H1 (cell line): ENCODE results near the gene SULT2B1. TPM values are rescaled to one million over a fixed set of nuclear protein-coding genes. Genes with fewer than 3 reads are reported as not detected.

Experiments used
- CTCF ChIA-PET: fragments of 300-600 bp; sonication (Branson Sonifier 250); formaldehyde crosslinking; loops from one replicate; lab custom pipeline; 2021; ENCODE audit not compliant: partially characterized antibody; lab: Charles Lee
- POLR2A ChIA-PET: fragments of 300-600 bp; sonication (Branson Sonifier 250); formaldehyde crosslinking; loops from one replicate; lab custom pipeline; 2021; ENCODE audit warnings: inconsistent platforms; ENCODE audit not compliant: partially characterized antibody; lab: Charles Lee
- DNase-seq, 2 experiments: peaks; one replicate each; pipeline versions ENCODE4 v3.0.0 to v3.0.0-alpha.2; 2010 to 2022; ENCODE audit warnings: low spot score in 2 of 2, low read depth in 1 of 2, mixed read lengths in 1 of 2
- FAIRE-seq: peaks from 2 replicates; lab custom pipeline; 2011; peaks lifted over from hg19 to GRCh38; lab: Jason Lieb, UNC
- H2AFZ ChIP-seq: 2 replicates; pipeline ENCODE4 v1.8.1; 2012; ENCODE audit warnings: low read length, inconsistent platforms
- H2AK5ac ChIP-seq: 2 replicates; pipeline ENCODE4 v1.6.1; 2013; ENCODE audit warnings: low read depth, low read length
- H2BK120ac ChIP-seq: replicated peaks from 2 replicates; pipeline ENCODE3; 2013; ENCODE audit warnings: low read depth, low read length, inconsistent platforms
- H2BK12ac ChIP-seq: 2 replicates; pipeline ENCODE4 v1.6.1; 2013; ENCODE audit warnings: low read depth, low read length
- H2BK15ac ChIP-seq: 2 replicates; pipeline ENCODE4 v1.6.1; 2013; ENCODE audit warnings: low read length
- H2BK20ac ChIP-seq: 2 replicates; pipeline ENCODE4 v1.6.1; 2013; ENCODE audit warnings: low read length
- H2BK5ac ChIP-seq: 2 replicates; pipeline ENCODE4 v1.6.1; 2013; ENCODE audit warnings: low read depth, low read length
- H3K14ac ChIP-seq: 2 replicates; pipeline ENCODE4 v1.6.1; 2013; ENCODE audit warnings: inconsistent platforms; ENCODE audit not compliant: insufficient read length
- H3K18ac ChIP-seq: 2 replicates; pipeline ENCODE4 v1.6.1; 2013; ENCODE audit warnings: low read length; ENCODE audit errors: extremely low read depth
- H3K23ac ChIP-seq: 2 replicates; pipeline ENCODE4 v1.6.1; 2013; ENCODE audit warnings: inconsistent platforms; ENCODE audit not compliant: insufficient read length
- H3K23me2 ChIP-seq: 2 replicates; pipeline ENCODE4 v1.6.1; 2013; ENCODE audit warnings: low read depth, low read length
- H3K27ac ChIP-seq: 2 replicates; pipeline ENCODE4 v1.6.1; 2011; ENCODE audit warnings: low read depth, low read length, inconsistent platforms
- H3K27me3 ChIP-seq, 4 experiments: replicated peaks in 1 of 4; 1 replicate in 1 of 4; 2 replicates in 3 of 4; pipeline versions ENCODE4 v1.6.1 to v1.8.1; 2011 to 2013; ENCODE audit warnings: low read length in 3 of 4, mild to moderate bottlenecking in 3 of 4, inconsistent platforms in 2 of 4, mixed read lengths in 2 of 4, moderate library complexity in 1 of 4; ENCODE audit not compliant: control insufficient read depth in 3 of 4, insufficient read depth in 3 of 4; ENCODE audit errors: extremely low read depth in 1 of 4
- H3K36me3 ChIP-seq, 4 experiments: 2 replicates each; pipeline versions ENCODE4 v1.6.1 to v1.8.1; 2011 to 2013; ENCODE audit warnings: mild to moderate bottlenecking in 4 of 4, low read length in 3 of 4, moderate library complexity in 2 of 4, control low read depth in 1 of 4, inconsistent platforms in 1 of 4; ENCODE audit not compliant: insufficient read depth in 4 of 4, control insufficient read depth in 2 of 4
- H3K4ac ChIP-seq: replicated peaks from 2 replicates; pipeline ENCODE3; 2013; ENCODE audit warnings: low read length, low read depth, mixed read lengths, inconsistent platforms; ENCODE audit not compliant: insufficient read length
- H3K4me1 ChIP-seq, 4 experiments: replicated peaks in 1 of 4; 1 replicate in 1 of 4; 2 replicates in 3 of 4; pipeline versions ENCODE4 v1.6.1 to v1.8.1; 2011 to 2013; ENCODE audit warnings: low read length in 3 of 4, inconsistent platforms in 2 of 4, mixed read lengths in 1 of 4; ENCODE audit not compliant: insufficient read depth in 4 of 4, control insufficient read depth in 3 of 4
- H3K4me2 ChIP-seq, 2 experiments: 2 replicates each; pipeline versions ENCODE4 v1.6.1 to v1.8.1; 2011 to 2013; ENCODE audit warnings: low read depth in 2 of 2, low read length in 2 of 2, control low read depth in 1 of 2, inconsistent platforms in 1 of 2, mild to moderate bottlenecking in 1 of 2; ENCODE audit not compliant: insufficient read depth in 1 of 2
- H3K4me3 ChIP-seq, 4 experiments: fragments of 200-600, 300-600 bp in 1 of 4; sonication (generic), shearing (Covaris generic), sonication (Bioruptor Twin) in 1 of 4; 2 replicates each; pipeline versions ENCODE4 v1.5.1 to v1.8.1; 2011 to 2016; ENCODE audit warnings: low read length in 4 of 4, low read depth in 3 of 4, control low read depth in 2 of 4, inconsistent platforms in 2 of 4, mild to moderate bottlenecking in 2 of 4, mixed read lengths in 1 of 4, moderate library complexity in 1 of 4; ENCODE audit not compliant: insufficient read depth in 2 of 4; ENCODE audit errors: extremely low read depth in 1 of 4
- H3K56ac ChIP-seq: replicated peaks from 2 replicates; pipeline ENCODE3; 2013; ENCODE audit warnings: low read depth, mild to moderate bottlenecking, mixed read lengths, low read length, inconsistent platforms; ENCODE audit not compliant: insufficient read length
- H3K79me1 ChIP-seq: 2 replicates; pipeline ENCODE4 v1.6.1; 2013; ENCODE audit warnings: low read depth, low read length, control low read depth
- H3K79me2 ChIP-seq, 2 experiments: 2 replicates each; pipeline versions ENCODE4 v1.6.1 to v1.8.1; 2012 to 2013; ENCODE audit warnings: low read length in 2 of 2, mild to moderate bottlenecking in 2 of 2, inconsistent platforms in 1 of 2; ENCODE audit not compliant: insufficient read depth in 2 of 2, control insufficient read depth in 1 of 2
- H3K9ac ChIP-seq, 4 experiments: replicated peaks in 1 of 4; 1 replicate in 1 of 4; 2 replicates in 3 of 4; pipeline versions ENCODE4 v1.6.1 to v1.8.1; 2011 to 2013; ENCODE audit warnings: low read depth in 3 of 4, low read length in 3 of 4, control low read depth in 2 of 4, mild to moderate bottlenecking in 2 of 4, moderate library complexity in 2 of 4, inconsistent platforms in 1 of 4; ENCODE audit errors: extremely low read depth in 1 of 4
- H3K9me3 ChIP-seq, 2 experiments: 2 replicates each; pipeline versions ENCODE4 v1.6.1 to v1.8.1; 2012 to 2013; ENCODE audit warnings: mild to moderate bottlenecking in 2 of 2, moderate library complexity in 2 of 2, control low read depth in 1 of 2, inconsistent platforms in 1 of 2, low read depth in 1 of 2, low read length in 1 of 2, mixed read lengths in 1 of 2; ENCODE audit not compliant: insufficient read depth in 2 of 2
- H4K20me1 ChIP-seq, 2 experiments: replicated peaks in 1 of 2; 2 replicates each; pipeline versions ENCODE3 to v1.8.1; 2011 to 2013; ENCODE audit warnings: inconsistent platforms in 2 of 2, low read length in 2 of 2, mild to moderate bottlenecking in 1 of 2; ENCODE audit not compliant: insufficient read depth in 2 of 2, control insufficient read depth in 1 of 2
- H4K5ac ChIP-seq: 2 replicates; pipeline ENCODE4 v1.6.1; 2013; ENCODE audit warnings: low read length, low read depth, mixed read lengths, inconsistent platforms; ENCODE audit not compliant: insufficient read length
- H4K8ac ChIP-seq: 2 replicates; pipeline ENCODE4 v1.8.0; 2013; ENCODE audit warnings: mild to moderate bottlenecking, moderate library complexity, low read length, inconsistent platforms; ENCODE audit not compliant: insufficient read depth; ENCODE audit errors: extremely low read depth
- H4K91ac ChIP-seq: replicated peaks from 2 replicates; pipeline ENCODE3; 2013; ENCODE audit warnings: low read length, mixed read lengths, inconsistent platforms; ENCODE audit not compliant: insufficient read length
- BCL11A ChIP-seq, 2 experiments: IDR thresholded peaks; one replicate each; pipeline ENCODE4 v1.6.1; 2011; ENCODE audit warnings: low read depth in 2 of 2, low read length in 2 of 2, mild to moderate bottlenecking in 2 of 2
- EZH2 ChIP-seq: fragments of 200-600 bp; sonication (generic); IDR thresholded peaks from 2 replicates; pipeline ENCODE4 v1.7.1; 2012; ENCODE audit warnings: low read depth, mild to moderate bottlenecking, moderate library complexity, low read length, inconsistent platforms; ENCODE audit not compliant: severe bottlenecking
- JUN ChIP-seq: IDR thresholded peaks from 2 replicates; pipeline ENCODE4 v1.6.1; 2011; ENCODE audit warnings: low read depth, mild to moderate bottlenecking, improper control_type of control experiment, low read length
- JUND ChIP-seq: IDR thresholded peaks from 2 replicates; pipeline ENCODE4 v1.6.1; 2011; ENCODE audit warnings: mild to moderate bottlenecking, improper control_type of control experiment, low read length
- KDM1A ChIP-seq: fragments of 200-600, 300-600 bp; sonication (generic); IDR thresholded peaks from 2 replicates; pipeline ENCODE4 v1.7.1; 2016; ENCODE audit warnings: mild to moderate bottlenecking, low read length, borderline replicate concordance
- RFX5 ChIP-seq: IDR thresholded peaks from 2 replicates; pipeline ENCODE4 v1.6.1; 2011; ENCODE audit warnings: low read depth, low read length, improper control_type of control experiment, borderline replicate concordance
- SP1 ChIP-seq: IDR thresholded peaks from 2 replicates; pipeline ENCODE4 v1.6.1; 2011; ENCODE audit warnings: low read depth, low read length
- TAF1 ChIP-seq: IDR thresholded peaks from 2 replicates; pipeline ENCODE4 v1.6.1; 2011; ENCODE audit warnings: mild to moderate bottlenecking, low read depth, low read length
- TAF7 ChIP-seq: optimal IDR thresholded peaks from 2 replicates; pipeline ENCODE3; 2011; ENCODE audit warnings: low read depth, mild to moderate bottlenecking, inconsistent platforms, low read length, moderate library complexity, borderline replicate concordance
- TBP ChIP-seq: IDR thresholded peaks from 2 replicates; pipeline ENCODE4 v1.6.1; 2011; ENCODE audit warnings: low read depth, low read length, improper control_type of control experiment
- ZNF274 ChIP-seq: IDR thresholded peaks from 2 replicates; pipeline ENCODE4 v1.7.0; 2012; ENCODE audit warnings: low read length, borderline replicate concordance; ENCODE audit errors: extremely low read depth
- WGBS, 2 experiments: shearing (Covaris generic) in 1 of 2; methylation state at CpG; one replicate each; pipeline versions ENCODE4 v1.1.6 to v1.1.7; 2013 to 2015; ENCODE audit warnings: low lambda C conversion rate in 2 of 2, mixed read lengths in 2 of 2, inconsistent platforms in 1 of 2, low coverage in 1 of 2, missing lambda C conversion rate in 1 of 2; ENCODE audit not compliant: insufficient replicate concordance in 2 of 2, insufficient coverage in 1 of 2, insufficient read length in 1 of 2; ENCODE audit errors: extremely low coverage in 1 of 2, missing lambda C conversion rate in 1 of 2; 5-methylcytosine and 5-hydroxymethylcytosine counted together
- polyA plus RNA-seq, 7 experiments: library from polyadenylated mRNA; depleted of rRNA in 3 of 7; stranded (reverse) in 5 of 7; unstranded in 2 of 7; fragments of >200 nt in 5 of 7; fragments of 200-250 nt in 2 of 7; gene quantifications; 1 replicate in 5 of 7; 2 replicates in 1 of 7; 4 replicates in 1 of 7; pipeline versions ENCODE4 v1.2.1 to v1.2.3, GENCODE V29; 2011 to 2013; ENCODE audit warnings: missing spikeins in 2 of 7, mixed read lengths in 2 of 7
- total RNA-seq: library from RNA; stranded (reverse); fragmentation: NEBNext Ultra II Directional; extraction: Animal tissue kit (Norgen Biotek cat#: 25700); gene quantifications from 2 replicates; pipeline ENCODE4 v1.2.1, GENCODE V29; 2021

SULT2B1 gene
- total and polyA plus RNA-seq, 2 of the 8 experiments (the other 6 are each of a cell fraction or from before 2014, with no cell fraction given) = 1.5 to 2.6 TPM

DNA sequence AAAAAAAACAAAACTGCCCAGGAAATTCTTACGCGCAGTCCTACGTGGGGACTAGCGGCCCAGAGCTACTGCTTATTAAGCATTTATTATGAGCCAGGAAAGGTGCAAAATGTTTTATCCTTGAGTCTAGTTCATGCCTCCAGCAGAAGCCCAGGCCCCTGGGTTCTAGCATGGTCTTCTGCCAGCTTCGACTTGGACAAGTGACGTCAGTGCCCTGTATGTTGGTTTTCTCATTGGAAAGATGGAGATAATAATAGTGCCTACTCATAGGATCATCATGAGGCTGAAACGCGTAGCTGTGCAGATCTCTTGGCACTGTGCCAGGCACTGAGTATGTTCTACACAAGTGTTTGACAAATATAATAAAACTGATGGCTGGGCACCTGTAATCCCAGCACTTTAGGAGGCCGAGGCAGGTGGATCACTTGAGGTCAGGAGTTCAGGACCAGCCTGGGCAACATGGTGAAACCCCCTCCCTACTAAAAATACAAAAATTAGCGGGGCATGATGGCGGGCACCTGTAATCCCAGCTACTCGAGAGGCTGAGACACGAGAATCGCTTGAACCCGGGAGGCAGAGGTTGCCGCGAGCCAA lies 12.4 kb upstream of the SULT2B1 start:
- 90% methylated on average over 17 of the region's 17 CpGs; no CpG with 5 or more reads in 1 of the 2 experiments for WGBS, 2 experiments
- no peak overlapping the region for H2BK20ac ChIP-seq
- no peak for TF ChIP-seq SP1
- TF ChIP-seq RFX5 = no peak
- TF ChIP-seq EZH2 = no peak
- TF ChIP-seq ZNF274 = no peak
- TF ChIP-seq TBP = no peak
- TF ChIP-seq TAF7 = no peak
- TF ChIP-seq JUND = no peak
- no peak for TF ChIP-seq TAF1
- no peak for TF ChIP-seq BCL11A (IDR thresholded peaks at IDR 0.05; ENCODE audit: low read depth in 2 of 2, low read length in 2 of 2)
- no peak for TF ChIP-seq JUN
- TF ChIP-seq KDM1A = no peak
- no peak overlapping the region for H3K18ac ChIP-seq
- H3K4me1 ChIP-seq = peaks cover 0 to 8% (median 5%) of the 10 kb centered on the region in 4 experiments; a peak in 6 of 7 replicates
- no peak overlapping the region for H2BK120ac ChIP-seq
- H4K91ac ChIP-seq = no peak overlapping the region
- DNase-seq (no peak), FAIRE-seq (no peak)
- CTCF ChIA-PET = interaction anchor here (1.1 to 1.7 kb wide), 6 partner anchors 15 to 45 kb away, joined by 3 to 10 read pairs (median 4); no protein-coding TSS in a partner anchor
- H2AFZ ChIP-seq = no peak overlapping the region
- no peak overlapping the region for H2BK12ac ChIP-seq
- H3K79me2 ChIP-seq = no peaks in the 10 kb centered on the region
- H4K8ac ChIP-seq = no peak overlapping the region
- H3K27me3 ChIP-seq = no peaks in the 10 kb centered on the region
- H2BK5ac ChIP-seq = no peak overlapping the region; the same call in 1 of the 2 replicates
- no peak overlapping the region for H2BK15ac ChIP-seq
- no peak overlapping the region for H3K4me2 ChIP-seq
- H3K9ac ChIP-seq = no peak overlapping the region
- no peaks in the 10 kb centered on the region for H3K79me1 ChIP-seq
- no peaks in the 10 kb centered on the region for H4K20me1 ChIP-seq
- no peak overlapping the region for H3K14ac ChIP-seq
- H3K4ac ChIP-seq = no peak overlapping the region
- no peak overlapping the region for H2AK5ac ChIP-seq
- H3K9me3 ChIP-seq = no peaks in the 10 kb centered on the region
- H3K27ac ChIP-seq = no peak overlapping the region
- H4K5ac ChIP-seq = no peak overlapping the region
- no peak overlapping the region for H3K23ac ChIP-seq
- no peaks in the 10 kb centered on the region for H3K23me2 ChIP-seq
- POLR2A ChIA-PET = interaction anchor here (0.9 to 1.7 kb wide), 3 partner anchors 12 to 77 kb away, joined by 3 to 4 read pairs (median 3); partner anchors contain the start of gene SULT2B1
- no peak overlapping the region for H3K56ac ChIP-seq
- H3K36me3 ChIP-seq = no peaks in the 10 kb centered on the region
- no peak overlapping the region for H3K4me3 ChIP-seq
